HG02943 (cell line): Measurements from ENCODE around the gene FIG4.
"Not testable (repeated sequence)": the region's sequence is repeated elsewhere in the genome, so short reads cannot be mapped to it uniquely, and the experiment has no call there.

Source experiments
- ATAC-seq: cut with Tn5 transposase; IDR thresholded peaks from one replicate; pipeline ENCODE4 v1.9.1; 2021; ENCODE audit warnings: mild to moderate bottlenecking, low read depth, moderate library complexity; ENCODE audit not compliant: unreplicated experiment

FIG4 gene

GRCh38 chr6:109701774-109702173, 10.7 kb downstream of the FIG4 start:
- ATAC-seq, result no peak

- no peak for ATAC-seq
These were observed 11.7 kb downstream of the FIG4 start for GRCh38 chr6:109702791-109703190.

GRCh38 chr6:109705258-109705657, 14.2 kb downstream of the FIG4 start:
- ATAC-seq, result peak; percentile 91

GRCh38 chr6:109706513-109706912, 15.4 kb downstream of the FIG4 start:
- no peak for ATAC-seq

- ATAC-seq, result not testable (repeated sequence)
These were observed 17.0 kb downstream of the FIG4 start for GRCh38 chr6:109708099-109708498.

- no peak for ATAC-seq
These were observed 22.0 kb downstream of the FIG4 start for GRCh38 chr6:109713097-109713496.

- no peak for ATAC-seq
These were observed 23.1 kb downstream of the FIG4 start for GRCh38 chr6:109714166-109714565.

- ATAC-seq, result no peak
These were observed 23.5 kb downstream of the FIG4 start for GRCh38 chr6:109714611-109715010.

- ATAC-seq, result no peak
These were observed 24.5 kb downstream of the FIG4 start for GRCh38 chr6:109715616-109716015.

GRCh38 chr6:109717971-109718370, 26.9 kb downstream of the FIG4 start:
- no peak for ATAC-seq

- ATAC-seq, result no peak
These were observed 27.9 kb downstream of the FIG4 start for GRCh38 chr6:109718991-109719390.

GRCh38 chr6:109720311-109720710, 29.2 kb downstream of the FIG4 start:
- no peak for ATAC-seq

GRCh38 chr6:109722011-109722410, 30.9 kb downstream of the FIG4 start:
- no peak for ATAC-seq

- no peak for ATAC-seq
These were observed 31.6 kb downstream of the FIG4 start for GRCh38 chr6:109722564-109723254.

- ATAC-seq, result not testable (repeated sequence)
These were observed 34.2 kb downstream of the FIG4 start for GRCh38 chr6:109725250-109725649.

- ATAC-seq, result no peak
These were observed 45.4 kb downstream of the FIG4 start for GRCh38 chr6:109736273-109737025.

- no peak for ATAC-seq
These were observed 47.2 kb downstream of the FIG4 start for GRCh38 chr6:109738255-109738654.

GRCh38 chr6:109738667-109739066, 47.6 kb downstream of the FIG4 start:
- no peak for ATAC-seq

GRCh38 chr6:109739686-109740085, 48.6 kb downstream of the FIG4 start:
- no peak for ATAC-seq

- ATAC-seq, result no peak
These were observed 49.7 kb downstream of the FIG4 start for GRCh38 chr6:109740787-109741186.

- ATAC-seq, result no peak
These were observed 52.6 kb downstream of the FIG4 start for GRCh38 chr6:109743739-109744138.

- ATAC-seq, result not testable (repeated sequence)
These were observed 53.7 kb downstream of the FIG4 start for GRCh38 chr6:109744779-109745178.
